H1 (cell line): ENCODE measurements around the gene ZNF484. TPM values are rescaled to one million over a fixed set of nuclear protein-coding genes. Genes with fewer than 3 reads are reported as not detected.
A peak's percentile ranks its signal among the peaks of the same experiment; 100 is the strongest.
"Not testable (repeated sequence)": the region's sequence is repeated elsewhere in the genome, so short reads cannot be mapped to it uniquely, and the experiment has no call there.

Experiments used
- CTCF ChIA-PET: fragments of 300-600 bp; sonication (Branson Sonifier 250); formaldehyde crosslinking; loops from one replicate; lab custom pipeline; 2021; ENCODE audit not compliant: partially characterized antibody; lab: Charles Lee
- POLR2A ChIA-PET: fragments of 300-600 bp; sonication (Branson Sonifier 250); formaldehyde crosslinking; loops from one replicate; lab custom pipeline; 2021; ENCODE audit warnings: inconsistent platforms; ENCODE audit not compliant: partially characterized antibody; lab: Charles Lee
- DNase-seq, 2 experiments: peaks; one replicate each; pipeline versions ENCODE4 v3.0.0 to v3.0.0-alpha.2; 2010 to 2022; ENCODE audit warnings: low spot score in 2 of 2, low read depth in 1 of 2, mixed read lengths in 1 of 2
- FAIRE-seq: peaks from 2 replicates; lab custom pipeline; 2011; peaks lifted over from hg19 to GRCh38; lab: Jason Lieb, UNC
- H2AFZ ChIP-seq: 2 replicates; pipeline ENCODE4 v1.8.1; 2012; ENCODE audit warnings: low read length, inconsistent platforms
- H2AK5ac ChIP-seq: 2 replicates; pipeline ENCODE4 v1.6.1; 2013; ENCODE audit warnings: low read depth, low read length
- H2BK120ac ChIP-seq: replicated peaks from 2 replicates; pipeline ENCODE3; 2013; ENCODE audit warnings: low read depth, low read length, inconsistent platforms
- H2BK12ac ChIP-seq: 2 replicates; pipeline ENCODE4 v1.6.1; 2013; ENCODE audit warnings: low read depth, low read length
- H2BK15ac ChIP-seq: 2 replicates; pipeline ENCODE4 v1.6.1; 2013; ENCODE audit warnings: low read length
- H2BK20ac ChIP-seq: 2 replicates; pipeline ENCODE4 v1.6.1; 2013; ENCODE audit warnings: low read length
- H2BK5ac ChIP-seq: 2 replicates; pipeline ENCODE4 v1.6.1; 2013; ENCODE audit warnings: low read depth, low read length
- H3K14ac ChIP-seq: 2 replicates; pipeline ENCODE4 v1.6.1; 2013; ENCODE audit warnings: inconsistent platforms; ENCODE audit not compliant: insufficient read length
- H3K18ac ChIP-seq: 2 replicates; pipeline ENCODE4 v1.6.1; 2013; ENCODE audit warnings: low read length; ENCODE audit errors: extremely low read depth
- H3K23ac ChIP-seq: 2 replicates; pipeline ENCODE4 v1.6.1; 2013; ENCODE audit warnings: inconsistent platforms; ENCODE audit not compliant: insufficient read length
- H3K23me2 ChIP-seq: 2 replicates; pipeline ENCODE4 v1.6.1; 2013; ENCODE audit warnings: low read depth, low read length
- H3K27ac ChIP-seq: 2 replicates; pipeline ENCODE4 v1.6.1; 2011; ENCODE audit warnings: low read depth, low read length, inconsistent platforms
- H3K27me3 ChIP-seq, 4 experiments: replicated peaks in 1 of 4; 1 replicate in 1 of 4; 2 replicates in 3 of 4; pipeline versions ENCODE4 v1.6.1 to v1.8.1; 2011 to 2013; ENCODE audit warnings: low read length in 3 of 4, mild to moderate bottlenecking in 3 of 4, inconsistent platforms in 2 of 4, mixed read lengths in 2 of 4, moderate library complexity in 1 of 4; ENCODE audit not compliant: control insufficient read depth in 3 of 4, insufficient read depth in 3 of 4; ENCODE audit errors: extremely low read depth in 1 of 4
- H3K36me3 ChIP-seq, 4 experiments: 2 replicates each; pipeline versions ENCODE4 v1.6.1 to v1.8.1; 2011 to 2013; ENCODE audit warnings: mild to moderate bottlenecking in 4 of 4, low read length in 3 of 4, moderate library complexity in 2 of 4, control low read depth in 1 of 4, inconsistent platforms in 1 of 4; ENCODE audit not compliant: insufficient read depth in 4 of 4, control insufficient read depth in 2 of 4
- H3K4ac ChIP-seq: replicated peaks from 2 replicates; pipeline ENCODE3; 2013; ENCODE audit warnings: low read length, low read depth, mixed read lengths, inconsistent platforms; ENCODE audit not compliant: insufficient read length
- H3K4me1 ChIP-seq, 4 experiments: replicated peaks in 1 of 4; 1 replicate in 1 of 4; 2 replicates in 3 of 4; pipeline versions ENCODE4 v1.6.1 to v1.8.1; 2011 to 2013; ENCODE audit warnings: low read length in 3 of 4, inconsistent platforms in 2 of 4, mixed read lengths in 1 of 4; ENCODE audit not compliant: insufficient read depth in 4 of 4, control insufficient read depth in 3 of 4
- H3K4me2 ChIP-seq, 2 experiments: 2 replicates each; pipeline versions ENCODE4 v1.6.1 to v1.8.1; 2011 to 2013; ENCODE audit warnings: low read depth in 2 of 2, low read length in 2 of 2, control low read depth in 1 of 2, inconsistent platforms in 1 of 2, mild to moderate bottlenecking in 1 of 2; ENCODE audit not compliant: insufficient read depth in 1 of 2
- H3K4me3 ChIP-seq, 4 experiments: fragments of 200-600, 300-600 bp in 1 of 4; sonication (generic), shearing (Covaris generic), sonication (Bioruptor Twin) in 1 of 4; 2 replicates each; pipeline versions ENCODE4 v1.5.1 to v1.8.1; 2011 to 2016; ENCODE audit warnings: low read length in 4 of 4, low read depth in 3 of 4, control low read depth in 2 of 4, inconsistent platforms in 2 of 4, mild to moderate bottlenecking in 2 of 4, mixed read lengths in 1 of 4, moderate library complexity in 1 of 4; ENCODE audit not compliant: insufficient read depth in 2 of 4; ENCODE audit errors: extremely low read depth in 1 of 4
- H3K56ac ChIP-seq: replicated peaks from 2 replicates; pipeline ENCODE3; 2013; ENCODE audit warnings: low read depth, mild to moderate bottlenecking, mixed read lengths, low read length, inconsistent platforms; ENCODE audit not compliant: insufficient read length
- H3K79me1 ChIP-seq: 2 replicates; pipeline ENCODE4 v1.6.1; 2013; ENCODE audit warnings: low read depth, low read length, control low read depth
- H3K79me2 ChIP-seq, 2 experiments: 2 replicates each; pipeline versions ENCODE4 v1.6.1 to v1.8.1; 2012 to 2013; ENCODE audit warnings: low read length in 2 of 2, mild to moderate bottlenecking in 2 of 2, inconsistent platforms in 1 of 2; ENCODE audit not compliant: insufficient read depth in 2 of 2, control insufficient read depth in 1 of 2
- H3K9ac ChIP-seq, 4 experiments: replicated peaks in 1 of 4; 1 replicate in 1 of 4; 2 replicates in 3 of 4; pipeline versions ENCODE4 v1.6.1 to v1.8.1; 2011 to 2013; ENCODE audit warnings: low read depth in 3 of 4, low read length in 3 of 4, control low read depth in 2 of 4, mild to moderate bottlenecking in 2 of 4, moderate library complexity in 2 of 4, inconsistent platforms in 1 of 4; ENCODE audit errors: extremely low read depth in 1 of 4
- H3K9me3 ChIP-seq, 2 experiments: 2 replicates each; pipeline versions ENCODE4 v1.6.1 to v1.8.1; 2012 to 2013; ENCODE audit warnings: mild to moderate bottlenecking in 2 of 2, moderate library complexity in 2 of 2, control low read depth in 1 of 2, inconsistent platforms in 1 of 2, low read depth in 1 of 2, low read length in 1 of 2, mixed read lengths in 1 of 2; ENCODE audit not compliant: insufficient read depth in 2 of 2
- H4K20me1 ChIP-seq, 2 experiments: replicated peaks in 1 of 2; 2 replicates each; pipeline versions ENCODE3 to v1.8.1; 2011 to 2013; ENCODE audit warnings: inconsistent platforms in 2 of 2, low read length in 2 of 2, mild to moderate bottlenecking in 1 of 2; ENCODE audit not compliant: insufficient read depth in 2 of 2, control insufficient read depth in 1 of 2
- H4K5ac ChIP-seq: 2 replicates; pipeline ENCODE4 v1.6.1; 2013; ENCODE audit warnings: low read length, low read depth, mixed read lengths, inconsistent platforms; ENCODE audit not compliant: insufficient read length
- H4K8ac ChIP-seq: 2 replicates; pipeline ENCODE4 v1.8.0; 2013; ENCODE audit warnings: mild to moderate bottlenecking, moderate library complexity, low read length, inconsistent platforms; ENCODE audit not compliant: insufficient read depth; ENCODE audit errors: extremely low read depth
- H4K91ac ChIP-seq: replicated peaks from 2 replicates; pipeline ENCODE3; 2013; ENCODE audit warnings: low read length, mixed read lengths, inconsistent platforms; ENCODE audit not compliant: insufficient read length
- CTBP2 ChIP-seq: IDR thresholded peaks from 2 replicates; pipeline ENCODE4 v1.7.0; 2011; ENCODE audit warnings: borderline replicate concordance, mild to moderate bottlenecking, moderate library complexity, mixed read lengths, low read length; ENCODE audit not compliant: insufficient read depth, insufficient read length
- EZH2 ChIP-seq: fragments of 200-600 bp; sonication (generic); IDR thresholded peaks from 2 replicates; pipeline ENCODE4 v1.7.1; 2012; ENCODE audit warnings: low read depth, mild to moderate bottlenecking, moderate library complexity, low read length, inconsistent platforms; ENCODE audit not compliant: severe bottlenecking
- KDM4A ChIP-seq: IDR thresholded peaks from one replicate; pipeline ENCODE4 v1.7.1; 2012; ENCODE audit warnings: low read depth, mild to moderate bottlenecking, moderate library complexity, low read length, inconsistent platforms; ENCODE audit not compliant: severe bottlenecking
- SUZ12 ChIP-seq: fragments of 200-600 bp; sonication (generic); IDR thresholded peaks from 2 replicates; pipeline ENCODE4 v1.6.1; 2012; ENCODE audit warnings: mild to moderate bottlenecking, inconsistent platforms, low read length, moderate library complexity, mixed read lengths
- WGBS, 2 experiments: shearing (Covaris generic) in 1 of 2; methylation state at CpG; one replicate each; pipeline versions ENCODE4 v1.1.6 to v1.1.7; 2013 to 2015; ENCODE audit warnings: low lambda C conversion rate in 2 of 2, mixed read lengths in 2 of 2, inconsistent platforms in 1 of 2, low coverage in 1 of 2, missing lambda C conversion rate in 1 of 2; ENCODE audit not compliant: insufficient replicate concordance in 2 of 2, insufficient coverage in 1 of 2, insufficient read length in 1 of 2; ENCODE audit errors: extremely low coverage in 1 of 2, missing lambda C conversion rate in 1 of 2; 5-methylcytosine and 5-hydroxymethylcytosine counted together
- polyA plus RNA-seq, 7 experiments: library from polyadenylated mRNA; depleted of rRNA in 3 of 7; stranded (reverse) in 5 of 7; unstranded in 2 of 7; fragments of >200 nt in 5 of 7; fragments of 200-250 nt in 2 of 7; gene quantifications; 1 replicate in 5 of 7; 2 replicates in 1 of 7; 4 replicates in 1 of 7; pipeline versions ENCODE4 v1.2.1 to v1.2.3, GENCODE V29; 2011 to 2013; ENCODE audit warnings: missing spikeins in 2 of 7, mixed read lengths in 2 of 7
- total RNA-seq: library from RNA; stranded (reverse); fragmentation: NEBNext Ultra II Directional; extraction: Animal tissue kit (Norgen Biotek cat#: 25700); gene quantifications from 2 replicates; pipeline ENCODE4 v1.2.1, GENCODE V29; 2021

ZNF484 gene
- total and polyA plus RNA-seq, 2 of the 8 experiments (the other 6 are each of a cell fraction or from before 2014, with no cell fraction given): 1.3 to 11.5 TPM

- not testable (repeated sequence) for H3K18ac ChIP-seq, H2BK15ac ChIP-seq, H4K20me1 ChIP-seq, H3K36me3 ChIP-seq, H3K27ac ChIP-seq, FAIRE-seq, H2AK5ac ChIP-seq, H3K9ac ChIP-seq, H3K79me2 ChIP-seq, H2BK5ac ChIP-seq, H2BK120ac ChIP-seq, H2BK12ac ChIP-seq, H3K4ac ChIP-seq, H3K9me3 ChIP-seq, H4K91ac ChIP-seq, H3K23ac ChIP-seq, H3K14ac ChIP-seq, H4K8ac ChIP-seq, H2AFZ ChIP-seq, H4K5ac ChIP-seq, H2BK20ac ChIP-seq, H3K79me1 ChIP-seq, H3K56ac ChIP-seq
- peaks cover 0 to 10% (median 5%) of the 10 kb centered on the region in 4 experiments; a peak in 5 of 7 replicates for H3K4me1 ChIP-seq
- TF ChIP-seq SUZ12 (peak; percentile 64; the same call in 1 of the 2 replicates), KDM4A (peak; percentile 51), EZH2 (peak; percentile 56), CTBP2 (peak; percentile 9)
- DNase-seq: peak in 1 of 2 experiments; percentile 56
- H3K4me2 ChIP-seq: peak overlapping the region; percentile 80 to 98
- H3K23me2 ChIP-seq: peaks cover 21% of the 10 kb centered on the region
- ChIA-PET POLR2A (interaction anchor here (0.6 to 1.0 kb wide), 2 partner anchors 10 to 47 kb away, joined by 3 read pairs; no protein-coding TSS in a partner anchor), CTCF (interaction anchor here (0.6 to 2.7 kb wide), 5 partner anchors 51 to 684 kb away, joined by 3 to 12 read pairs (median 3); no protein-coding TSS in a partner anchor)
- WGBS, 2 experiments: 23% methylated on average over 10 of the region's 34 CpGs; no CpG with 5 or more reads in 1 of the 2 experiments
- peaks cover 32 to 60% (median 50%) of the 10 kb centered on the region in 4 experiments for H3K27me3 ChIP-seq
- H3K4me3 ChIP-seq: peak overlapping the region; percentile 18 to 63 (median 44)
Measured at GRCh38 chr9:92809629-92810326, 68.1 kb downstream of the ZNF484 start.
